ENCODE data around the gene GAREM1. TPM values are rescaled to one million over a fixed set of nuclear protein-coding genes. Genes with fewer than 3 reads are reported as not detected.

Gene GAREM1
- total RNA-seq, 6 donors from 2014 or later = 8.1 to 21.0 (median 13.7) TPM

DNA sequence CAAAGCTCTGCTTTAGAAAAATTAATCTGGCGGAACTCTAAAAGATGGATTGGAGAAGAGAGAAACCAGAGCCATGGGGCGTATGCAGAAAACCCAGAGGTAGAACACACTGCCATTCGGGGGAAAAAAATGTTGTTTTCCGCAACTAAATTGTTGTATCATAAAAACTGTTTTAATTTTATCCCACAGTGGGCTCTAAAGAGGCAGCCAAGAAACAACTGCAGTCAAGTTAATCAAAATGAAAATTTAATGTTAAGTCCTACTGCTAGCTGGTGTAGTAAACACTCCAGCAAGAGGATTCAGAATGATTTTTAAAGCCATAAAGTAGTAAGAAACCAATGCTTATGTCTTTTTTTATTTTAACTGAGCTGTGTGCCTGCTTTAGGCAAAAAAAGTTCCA lies 69.1 kb downstream of the GAREM1 start:
- DNase-seq (no peak), ATAC-seq (ENCODE audit: low FRiP score in 2 of 2) (no peak)
- Histone ChIP-seq H3K4me1 (no peaks in the 10 kb centered on the region), H3K27me3 (no peaks in the 10 kb centered on the region), H3K27ac (no peak overlapping the region), H3K9me3 (no peaks in the 10 kb centered on the region), H3K4me3 (no peak overlapping the region), H3K36me3 (no peaks in the 10 kb centered on the region)
- TF ChIP-seq POLR2A (IDR thresholded peaks at IDR 0.05) (no peak), POLR2AphosphoS5 (IDR thresholded peaks at IDR 0.05) (no peak), EP300 (IDR thresholded peaks at IDR 0.05) (no peak)
- TF ChIP-seq, protein P1, sequence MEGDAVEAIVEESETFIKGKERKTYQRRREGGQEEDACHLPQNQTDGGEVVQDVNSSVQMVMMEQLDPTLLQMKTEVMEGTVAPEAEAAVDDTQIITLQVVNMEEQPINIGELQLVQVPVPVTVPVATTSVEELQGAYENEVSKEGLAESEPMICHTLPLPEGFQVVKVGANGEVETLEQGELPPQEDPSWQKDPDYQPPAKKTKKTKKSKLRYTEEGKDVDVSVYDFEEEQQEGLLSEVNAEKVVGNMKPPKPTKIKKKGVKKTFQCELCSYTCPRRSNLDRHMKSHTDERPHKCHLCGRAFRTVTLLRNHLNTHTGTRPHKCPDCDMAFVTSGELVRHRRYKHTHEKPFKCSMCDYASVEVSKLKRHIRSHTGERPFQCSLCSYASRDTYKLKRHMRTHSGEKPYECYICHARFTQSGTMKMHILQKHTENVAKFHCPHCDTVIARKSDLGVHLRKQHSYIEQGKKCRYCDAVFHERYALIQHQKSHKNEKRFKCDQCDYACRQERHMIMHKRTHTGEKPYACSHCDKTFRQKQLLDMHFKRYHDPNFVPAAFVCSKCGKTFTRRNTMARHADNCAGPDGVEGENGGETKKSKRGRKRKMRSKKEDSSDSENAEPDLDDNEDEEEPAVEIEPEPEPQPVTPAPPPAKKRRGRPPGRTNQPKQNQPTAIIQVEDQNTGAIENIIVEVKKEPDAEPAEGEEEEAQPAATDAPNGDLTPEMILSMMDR (IDR thresholded peaks at IDR 0.05) = no peak
- WGBS, 2 donors = 91 to 95% methylated on average over 4 of the region's 4 CpGs

DNA sequence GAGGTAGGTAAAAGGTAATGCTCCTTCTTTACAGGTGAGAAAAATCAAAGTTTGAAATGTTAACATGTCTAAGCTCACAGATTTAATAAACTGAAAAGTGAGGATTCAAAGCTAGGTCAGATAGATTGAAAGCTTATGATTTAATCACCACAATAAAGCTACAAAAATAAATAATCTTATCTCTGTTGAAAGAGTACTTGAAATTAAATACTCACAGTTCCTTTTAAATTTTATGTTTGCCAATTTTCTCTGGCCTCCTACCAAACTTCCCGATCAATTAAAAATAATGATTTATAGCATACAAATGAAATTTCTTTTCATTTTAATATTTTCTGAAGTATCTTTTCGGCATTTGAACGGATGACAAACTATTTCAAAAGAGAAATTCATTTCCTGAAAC lies 77.3 kb downstream of the GAREM1 start:
- TF ChIP-seq POLR2A (IDR thresholded peaks at IDR 0.05) (no peak), POLR2AphosphoS5 (IDR thresholded peaks at IDR 0.05) (no peak), EP300 (IDR thresholded peaks at IDR 0.05) (no peak)
- TF ChIP-seq, protein P1 (IDR thresholded peaks at IDR 0.05) = no peak
- no peaks in the 10 kb centered on the region for H3K4me1 ChIP-seq
- 67 to 70% methylated on average over 3 of the region's 3 CpGs for WGBS, 2 donors
- no peak for ATAC-seq (ENCODE audit: low FRiP score in 2 of 2)
- H3K4me3 ChIP-seq = no peak overlapping the region
- H3K36me3 ChIP-seq = no peaks in the 10 kb centered on the region
- no peaks in the 10 kb centered on the region for H3K9me3 ChIP-seq
- H3K27ac ChIP-seq = no peak overlapping the region
- H3K27me3 ChIP-seq = no peaks in the 10 kb centered on the region
- no peak for DNase-seq

DNA sequence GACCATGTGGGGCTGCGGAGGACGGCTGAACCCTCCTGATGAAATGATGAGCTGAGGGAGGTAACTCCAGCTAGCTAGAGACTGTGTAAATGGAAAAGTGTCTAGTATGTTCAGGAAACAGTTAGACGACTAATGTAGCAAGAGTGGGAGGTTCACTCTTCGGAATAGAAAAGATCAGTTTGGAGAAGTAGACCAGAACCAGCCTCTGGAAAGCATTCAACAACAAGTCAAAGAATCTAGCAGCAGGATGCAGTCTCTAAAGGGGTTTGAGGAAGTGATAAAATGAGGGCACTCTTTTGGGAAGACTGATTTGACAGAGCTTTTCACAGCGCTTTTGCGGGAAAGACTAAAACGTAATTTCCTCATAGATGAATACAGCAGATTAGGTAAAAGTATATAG lies 79.6 kb downstream of the GAREM1 start:
- WGBS, 2 donors = 68 to 78% methylated on average over 7 of the region's 7 CpGs
- no peak overlapping the region for H3K27ac ChIP-seq
- ATAC-seq (ENCODE audit: low FRiP score in 2 of 2) (no peak), DNase-seq (no peak)
- no peak overlapping the region for H3K4me3 ChIP-seq
- TF ChIP-seq POLR2AphosphoS5 (IDR thresholded peaks at IDR 0.05) (no peak), EP300 (IDR thresholded peaks at IDR 0.05) (no peak), POLR2A (IDR thresholded peaks at IDR 0.05) (no peak)
- TF ChIP-seq, protein P1 (IDR thresholded peaks at IDR 0.05) = no peak
- no peaks in the 10 kb centered on the region for H3K9me3 ChIP-seq
- H3K36me3 ChIP-seq = no peaks in the 10 kb centered on the region
- H3K27me3 ChIP-seq = no peaks in the 10 kb centered on the region
- no peaks in the 10 kb centered on the region for H3K4me1 ChIP-seq

DNA sequence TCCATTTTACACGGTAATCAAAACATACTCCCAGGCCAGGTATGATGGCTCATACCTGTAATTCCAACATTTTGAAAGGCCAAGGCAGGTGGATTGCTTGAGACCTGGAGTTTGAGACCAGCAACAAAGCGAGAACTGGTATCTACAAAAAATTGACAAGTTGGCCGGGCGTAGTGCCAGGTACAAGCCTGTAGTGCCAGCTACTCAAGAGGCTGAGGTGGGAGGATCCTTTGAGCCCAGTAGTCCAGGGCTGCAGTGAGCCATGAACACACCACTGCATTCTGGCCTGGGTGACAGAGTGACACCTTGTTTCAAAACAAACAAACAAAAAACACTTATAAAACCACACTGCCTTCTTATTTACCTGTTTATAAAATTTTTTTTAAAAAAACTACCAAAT lies 80.8 kb downstream of the GAREM1 start:
- Histone ChIP-seq H3K4me3 (no peak overlapping the region), H3K36me3 (no peaks in the 10 kb centered on the region), H3K9me3 (no peaks in the 10 kb centered on the region), H3K27me3 (no peaks in the 10 kb centered on the region), H3K4me1 (no peaks in the 10 kb centered on the region), H3K27ac (no peak overlapping the region)
- WGBS, 2 donors = 67 to 75% methylated on average over 4 of the region's 4 CpGs
- peak in 1 of 2 donors; percentile 83 for DNase-seq
- peak; percentile 41 to 57 for ATAC-seq (ENCODE audit: low FRiP score in 2 of 2)
- TF ChIP-seq POLR2AphosphoS5 (IDR thresholded peaks at IDR 0.05) (no peak), POLR2A (IDR thresholded peaks at IDR 0.05) (no peak), EP300 (IDR thresholded peaks at IDR 0.05) (no peak)
- TF ChIP-seq, protein P1 (IDR thresholded peaks at IDR 0.05) = no peak

DNA sequence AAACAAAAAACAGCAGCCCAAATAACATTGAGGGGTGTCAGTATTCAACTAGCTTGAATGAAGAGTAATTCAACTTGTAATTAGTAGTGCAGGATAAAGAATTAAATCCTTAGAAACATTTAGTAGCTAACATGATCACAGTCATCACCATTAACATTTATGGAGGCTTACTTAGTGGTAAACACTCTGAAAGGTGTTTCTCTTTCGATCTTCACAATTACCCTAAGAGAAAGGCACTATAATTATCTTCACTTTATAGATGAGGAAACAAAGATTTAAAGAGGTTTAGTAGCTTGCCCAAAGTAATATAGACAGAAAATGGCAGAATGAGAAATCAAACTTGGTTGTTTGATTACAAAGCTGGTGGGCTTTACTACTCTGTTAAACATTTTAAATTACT lies 81.5 kb downstream of the GAREM1 start:
- DNase-seq = no peak
- 79 to 90% methylated on average over 1 of the region's 1 CpG for WGBS, 2 donors
- no peak for ATAC-seq (ENCODE audit: low FRiP score in 2 of 2)
- Histone ChIP-seq H3K4me3 (no peak overlapping the region), H3K9me3 (no peaks in the 10 kb centered on the region), H3K4me1 (no peaks in the 10 kb centered on the region), H3K27me3 (no peaks in the 10 kb centered on the region), H3K27ac (no peak overlapping the region), H3K36me3 (no peaks in the 10 kb centered on the region)
- TF ChIP-seq EP300 (IDR thresholded peaks at IDR 0.05) = no peak
- no peak for TF ChIP-seq POLR2A (IDR thresholded peaks at IDR 0.05)
- TF ChIP-seq, protein P1 (IDR thresholded peaks at IDR 0.05) = no peak
- TF ChIP-seq POLR2AphosphoS5 (IDR thresholded peaks at IDR 0.05) = no peak

Measured in upper lobe of left lung (tissue), 6 donors.